HG03469 (cell line): ENCODE results near the gene ZYX.
"Not testable (repeated sequence)": the region's sequence is repeated elsewhere in the genome, so short reads cannot be mapped to it uniquely, and the experiment has no call there.

Experiments used
- ATAC-seq: cut with Tn5 transposase; IDR thresholded peaks from one replicate; pipeline ENCODE4 v1.9.1; 2021; ENCODE audit warnings: mild to moderate bottlenecking, moderate library complexity, moderate number of reproducible peaks; ENCODE audit not compliant: unreplicated experiment

ZYX gene

GRCh38 chr7:143416565-143417149, 35.5 kb downstream of the ZYX start:
- no peak for ATAC-seq

- ATAC-seq, result no peak
Measured at GRCh38 chr7:143417734-143418383, 36.7 kb downstream of the ZYX start.

- no peak for ATAC-seq
Measured at GRCh38 chr7:143418681-143419458, 37.7 kb downstream of the ZYX start.

- no peak for ATAC-seq
Measured at GRCh38 chr7:143419880-143420279, 38.7 kb downstream of the ZYX start.

GRCh38 chr7:143420624-143421023, 39.5 kb downstream of the ZYX start:
- not testable (repeated sequence) for ATAC-seq

GRCh38 chr7:143422033-143422432, 40.9 kb downstream of the ZYX start:
- ATAC-seq, result no peak

- ATAC-seq, result not testable (repeated sequence)
Measured at GRCh38 chr7:143424476-143424875, 43.3 kb downstream of the ZYX start.

- no peak for ATAC-seq
Measured at GRCh38 chr7:143426479-143427142, 45.5 kb downstream of the ZYX start.

- no peak for ATAC-seq
Measured at GRCh38 chr7:143429770-143430698, 48.9 kb downstream of the ZYX start.

- no peak for ATAC-seq
Measured at GRCh38 chr7:143431109-143431508, 50.0 kb downstream of the ZYX start.

GRCh38 chr7:143433759-143434158, 52.6 kb downstream of the ZYX start:
- ATAC-seq, result no peak

GRCh38 chr7:143434660-143435059, 53.5 kb downstream of the ZYX start:
- ATAC-seq, result no peak

- no peak for ATAC-seq
Measured at GRCh38 chr7:143435266-143435665, 54.1 kb downstream of the ZYX start.

GRCh38 chr7:143436325-143436946, 55.3 kb downstream of the ZYX start:
- ATAC-seq, result peak; percentile 78

GRCh38 chr7:143437578-143437977, 56.4 kb downstream of the ZYX start:
- no peak for ATAC-seq

- ATAC-seq, result no peak
Measured at GRCh38 chr7:143439866-143440265, 58.7 kb downstream of the ZYX start.
